Mesodermal cell (in vitro differentiated cells): Measurements from ENCODE around the gene SSNA1.

Experiments used
- H3K27ac ChIP-seq: 2 replicates; pipeline ENCODE4 v1.7.0; 2013; ENCODE audit warnings: mild to moderate bottlenecking, low read depth, low read length, moderate library complexity; ENCODE audit not compliant: severe bottlenecking
- H3K36me3 ChIP-seq: 2 replicates; pipeline ENCODE4 v1.7.1; 2013; ENCODE audit warnings: mild to moderate bottlenecking, low read length, moderate library complexity; ENCODE audit not compliant: control insufficient read depth, insufficient read depth
- H3K4me1 ChIP-seq: one replicate; pipeline ENCODE4 v1.7.1; 2013; ENCODE audit warnings: mild to moderate bottlenecking, low read length; ENCODE audit not compliant: insufficient read depth, control insufficient read depth, poor library complexity, severe bottlenecking
- H3K4me3 ChIP-seq: 2 replicates; pipeline ENCODE4 v1.7.0; 2013; ENCODE audit warnings: low read length, control low read depth, mild to moderate bottlenecking; ENCODE audit not compliant: insufficient read depth, poor library complexity, severe bottlenecking; ENCODE audit errors: extremely low read depth
- H3K9me3 ChIP-seq: 2 replicates; pipeline ENCODE4 v1.7.1; 2013; ENCODE audit warnings: mild to moderate bottlenecking, low read length, moderate library complexity; ENCODE audit not compliant: control insufficient read depth
- WGBS, 2 experiments: methylation state at CpG; one replicate each; pipeline ENCODE4 v1.1.5; 2013; ENCODE audit warnings: missing lambda C conversion rate in 2 of 2; ENCODE audit not compliant: insufficient coverage in 2 of 2; 5-methylcytosine and 5-hydroxymethylcytosine counted together

Gene SSNA1

GRCh38 chr9:137171149-137171900 is 17.2 kb upstream of the SSNA1 start:
- no peaks in the 10 kb centered on the region for H3K36me3 ChIP-seq
- H3K27ac ChIP-seq: no peak overlapping the region
- no peaks in the 10 kb centered on the region for H3K4me1 ChIP-seq
- H3K9me3 ChIP-seq: no peaks in the 10 kb centered on the region
- WGBS, 2 experiments: 86 to 89% methylated on average over 20 to 22 of the region's 22 CpGs
- no peak overlapping the region for H3K4me3 ChIP-seq

GRCh38 chr9:137172901-137173795 is 15.3 kb upstream of the SSNA1 start:
- no peaks in the 10 kb centered on the region for H3K9me3 ChIP-seq
- no peak overlapping the region for H3K4me3 ChIP-seq
- H3K36me3 ChIP-seq: peaks cover 7% of the 10 kb centered on the region
- WGBS, 2 experiments: 79 to 87% methylated on average over 16 to 21 of the region's 21 CpGs
- peaks cover 3% of the 10 kb centered on the region for H3K4me1 ChIP-seq
- H3K27ac ChIP-seq: no peak overlapping the region

- H3K27ac ChIP-seq: no peak overlapping the region
- peaks cover 7% of the 10 kb centered on the region for H3K36me3 ChIP-seq
- H3K9me3 ChIP-seq: no peaks in the 10 kb centered on the region
- peaks cover 11% of the 10 kb centered on the region for H3K4me1 ChIP-seq
- 89% methylated on average over 45 of the region's 45 CpGs for WGBS, 2 experiments
- H3K4me3 ChIP-seq: no peak overlapping the region
These were observed 14.4 kb upstream of the SSNA1 start for GRCh38 chr9:137173796-137174664.

- no peak overlapping the region for H3K27ac ChIP-seq
- peaks cover 7% of the 10 kb centered on the region for H3K36me3 ChIP-seq
- no peak overlapping the region for H3K4me3 ChIP-seq
- peaks cover 11% of the 10 kb centered on the region for H3K4me1 ChIP-seq
- H3K9me3 ChIP-seq: no peaks in the 10 kb centered on the region
- 33% methylated on average over 27 to 33 of the region's 34 CpGs for WGBS, 2 experiments
These were observed 13.7 kb upstream of the SSNA1 start for GRCh38 chr9:137174722-137175293.

GRCh38 chr9:137175345-137175961 is 13.0 kb upstream of the SSNA1 start:
- WGBS, 2 experiments: 44 to 52% methylated on average over 29 of the region's 33 CpGs
- no peak overlapping the region for H3K4me3 ChIP-seq
- H3K27ac ChIP-seq: no peak overlapping the region
- no peaks in the 10 kb centered on the region for H3K9me3 ChIP-seq
- H3K36me3 ChIP-seq: peaks cover 13% of the 10 kb centered on the region
- peaks cover 11% of the 10 kb centered on the region for H3K4me1 ChIP-seq

GRCh38 chr9:137176302-137177182 is 11.9 kb upstream of the SSNA1 start:
- no peak overlapping the region for H3K4me3 ChIP-seq
- H3K4me1 ChIP-seq: peaks cover 11% of the 10 kb centered on the region
- H3K27ac ChIP-seq: no peak overlapping the region
- H3K9me3 ChIP-seq: no peaks in the 10 kb centered on the region
- 62 to 64% methylated on average over 14 to 16 of the region's 17 CpGs for WGBS, 2 experiments
- H3K36me3 ChIP-seq: peaks cover 24% of the 10 kb centered on the region

GRCh38 chr9:137178201-137178938 is 10.1 kb upstream of the SSNA1 start:
- Histone ChIP-seq H3K4me1 (peaks cover 11% of the 10 kb centered on the region), H3K9me3 (no peaks in the 10 kb centered on the region), H3K36me3 (peaks cover 33% of the 10 kb centered on the region), H3K4me3 (no peak overlapping the region), H3K27ac (peak overlapping the region; percentile 64)
- WGBS, 2 experiments: 90 to 91% methylated on average over 22 to 23 of the region's 23 CpGs

GRCh38 chr9:137178939-137179630 is 9.4 kb upstream of the SSNA1 start:
- whole genome bisulfite sequencing, 2 experiments: 88 to 97% methylated on average over 13 to 17 of the region's 19 CpGs
- Histone ChIP-seq H3K4me1 (peaks cover 11% of the 10 kb centered on the region), H3K27ac (peak overlapping the region; percentile 64), H3K4me3 (no peak overlapping the region), H3K36me3 (peaks cover 40% of the 10 kb centered on the region), H3K9me3 (no peaks in the 10 kb centered on the region)
